Mucosa of stomach (tissue), 1 donor: ENCODE data around the gene SLC22A23.

Experiments
- H3K27me3 ChIP-seq: one replicate; pipeline ENCODE4 v1.7.0; 2013; ENCODE audit warnings: mild to moderate bottlenecking, low read length; ENCODE audit not compliant: control insufficient read depth, insufficient read depth
- H3K36me3 ChIP-seq: one replicate; pipeline ENCODE4 v1.7.0; 2013; ENCODE audit warnings: low read length; ENCODE audit not compliant: control insufficient read depth, insufficient read depth
- H3K4me1 ChIP-seq: one replicate; pipeline ENCODE4 v1.7.0; 2013; ENCODE audit warnings: mild to moderate bottlenecking, low read length; ENCODE audit not compliant: control insufficient read depth, insufficient read depth
- H3K4me3 ChIP-seq: one replicate; pipeline ENCODE4 v1.7.0; 2013; ENCODE audit warnings: low read length
- H3K9ac ChIP-seq: one replicate; pipeline ENCODE4 v1.7.0; 2013; ENCODE audit warnings: mild to moderate bottlenecking, low read length, moderate library complexity
- H3K9me3 ChIP-seq: one replicate; pipeline ENCODE4 v1.7.0; 2013; ENCODE audit warnings: mild to moderate bottlenecking, low read length, moderate library complexity; ENCODE audit not compliant: control insufficient read depth
- donor health status: Pancreatic carcinoma.

SLC22A23 gene

DNA sequence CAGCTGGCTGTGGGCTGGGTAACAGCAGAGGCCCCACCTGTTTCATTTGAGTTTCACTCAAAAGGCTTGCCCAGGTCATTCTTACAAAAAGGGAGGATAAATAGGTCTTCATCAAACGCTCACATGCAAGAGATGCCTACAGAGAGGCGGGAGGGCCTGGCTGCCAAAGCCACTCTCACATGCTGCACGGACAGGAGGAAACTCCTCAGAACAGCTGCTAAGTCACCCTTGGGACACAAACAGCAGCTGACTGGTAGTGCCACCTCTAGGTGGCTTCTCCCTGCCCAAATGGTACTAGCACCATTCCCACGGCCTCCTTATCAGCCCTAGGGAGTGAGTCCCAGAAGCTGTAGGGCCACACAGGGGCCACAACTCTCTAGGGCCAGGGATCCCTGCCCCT lies 23.8 kb downstream of the SLC22A23 start:
- Histone ChIP-seq H3K9me3 (no peaks in the 10 kb centered on the region), H3K4me1 (peaks cover 9% of the 10 kb centered on the region), H3K36me3 (no peaks in the 10 kb centered on the region), H3K9ac (no peak overlapping the region), H3K27me3 (no peaks in the 10 kb centered on the region), H3K4me3 (no peak overlapping the region)

DNA sequence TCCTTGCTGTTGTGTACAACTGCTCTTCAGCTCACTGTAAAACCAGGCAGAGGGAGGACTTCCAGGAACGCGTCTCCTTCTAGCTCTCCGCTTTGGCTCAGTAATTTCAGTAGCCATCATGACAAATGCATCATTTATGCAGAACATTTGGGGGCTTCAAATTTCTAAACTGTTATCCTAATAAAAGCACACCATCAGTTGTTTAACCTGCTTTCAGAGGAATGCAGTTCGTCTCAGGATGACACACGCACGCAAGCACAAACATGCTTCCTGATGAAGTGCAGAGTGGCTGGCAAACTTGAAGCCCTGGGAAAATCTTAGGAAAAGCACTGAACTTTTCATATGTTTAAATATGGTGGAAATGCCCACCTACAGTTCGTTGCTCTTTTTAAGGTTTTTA lies 24.4 kb downstream of the SLC22A23 start:
- Histone ChIP-seq H3K27me3 (no peaks in the 10 kb centered on the region), H3K36me3 (no peaks in the 10 kb centered on the region), H3K9ac (no peak overlapping the region), H3K9me3 (no peaks in the 10 kb centered on the region), H3K4me3 (no peak overlapping the region), H3K4me1 (peaks cover 10% of the 10 kb centered on the region)

DNA sequence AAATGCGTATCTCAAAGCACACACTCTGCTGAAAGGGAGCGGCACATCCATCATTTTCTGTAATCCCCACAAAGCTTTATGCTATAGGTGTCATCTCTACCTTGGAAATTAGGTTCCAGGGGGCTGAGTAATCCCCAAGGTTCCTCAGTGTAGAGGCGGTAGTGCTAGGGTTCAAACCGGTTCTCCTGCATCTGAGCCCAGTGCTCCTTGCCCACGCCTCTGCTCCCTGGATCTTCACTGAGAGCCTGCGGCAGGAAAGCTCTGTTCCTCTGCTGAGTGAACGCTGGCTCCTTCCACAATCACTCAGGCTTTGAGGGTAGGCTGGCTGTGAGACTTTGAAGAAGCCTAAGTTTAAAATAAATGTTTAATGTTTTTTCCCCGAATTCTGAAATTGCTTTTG lies 24.9 kb downstream of the SLC22A23 start:
- Histone ChIP-seq H3K4me1 (peaks cover 10% of the 10 kb centered on the region), H3K36me3 (no peaks in the 10 kb centered on the region), H3K9me3 (no peaks in the 10 kb centered on the region), H3K9ac (no peak overlapping the region), H3K4me3 (no peak overlapping the region), H3K27me3 (no peaks in the 10 kb centered on the region)

DNA sequence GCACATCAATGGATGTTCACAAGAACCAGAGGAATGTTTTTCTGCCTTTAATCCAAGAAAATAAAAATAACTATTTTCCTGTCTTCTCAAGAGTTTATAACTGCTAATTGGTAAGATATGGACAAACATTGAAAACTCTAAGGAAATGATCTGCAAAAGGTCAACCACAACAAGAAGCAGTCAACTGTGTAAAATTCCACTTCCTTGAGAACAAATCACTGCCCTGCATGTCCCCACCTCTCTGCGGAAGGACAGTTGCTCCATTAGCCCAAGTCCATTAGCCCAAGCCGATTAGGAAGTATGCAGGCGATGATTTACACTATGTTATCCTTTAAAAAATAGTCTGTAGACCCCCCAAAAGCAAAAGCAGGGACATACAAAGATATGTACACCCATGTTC lies 27.6 kb downstream of the SLC22A23 start:
- Histone ChIP-seq H3K9me3 (no peaks in the 10 kb centered on the region), H3K36me3 (no peaks in the 10 kb centered on the region), H3K4me1 (peaks cover 14% of the 10 kb centered on the region), H3K4me3 (no peak overlapping the region), H3K9ac (no peak overlapping the region), H3K27me3 (no peaks in the 10 kb centered on the region)

DNA sequence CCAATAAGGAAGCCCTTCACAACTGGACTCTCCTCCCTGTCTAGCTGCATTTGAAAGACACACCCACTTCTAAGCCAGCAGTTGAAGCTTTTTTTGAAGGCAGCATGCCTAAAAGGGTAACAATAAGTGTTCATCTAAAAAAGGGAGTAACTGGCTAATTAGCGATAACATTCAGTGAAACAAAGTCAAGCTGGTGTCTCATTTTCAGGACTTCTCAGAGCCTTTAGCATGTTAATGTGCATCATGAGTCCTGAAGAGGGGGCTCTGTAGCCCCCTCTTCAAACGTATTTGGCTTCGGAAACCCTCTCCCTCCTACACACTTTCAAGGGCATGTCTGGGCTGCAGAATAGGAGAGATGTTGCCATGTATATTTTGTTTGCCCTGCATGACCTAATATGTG lies 28.1 kb downstream of the SLC22A23 start:
- H3K4me3 ChIP-seq = no peak overlapping the region
- no peaks in the 10 kb centered on the region for H3K9me3 ChIP-seq
- peaks cover 15% of the 10 kb centered on the region for H3K4me1 ChIP-seq
- no peaks in the 10 kb centered on the region for H3K36me3 ChIP-seq
- no peak overlapping the region for H3K9ac ChIP-seq
- no peaks in the 10 kb centered on the region for H3K27me3 ChIP-seq

DNA sequence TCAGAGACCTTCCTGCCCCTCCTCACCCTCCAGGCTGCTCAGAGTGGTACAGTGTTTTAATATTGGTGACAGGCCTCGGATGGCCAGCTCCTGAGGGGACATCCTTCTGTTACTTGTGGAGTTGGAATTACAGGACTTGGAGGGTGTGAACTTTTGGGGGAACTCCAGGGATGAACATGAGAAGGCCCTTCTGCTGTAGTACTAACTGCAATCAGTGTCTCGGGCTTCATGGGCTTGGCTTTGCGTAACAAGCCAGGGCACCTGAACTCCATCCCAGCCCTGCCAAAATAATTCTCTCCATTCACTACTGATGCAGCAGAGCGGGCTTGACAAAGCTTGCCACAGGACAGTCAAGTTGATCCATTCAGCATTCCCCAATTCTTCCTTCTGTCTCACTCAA lies 28.6 kb downstream of the SLC22A23 start:
- Histone ChIP-seq H3K9ac (no peak overlapping the region), H3K4me3 (no peak overlapping the region), H3K36me3 (no peaks in the 10 kb centered on the region), H3K4me1 (peaks cover 18% of the 10 kb centered on the region), H3K27me3 (no peaks in the 10 kb centered on the region), H3K9me3 (no peaks in the 10 kb centered on the region)

DNA sequence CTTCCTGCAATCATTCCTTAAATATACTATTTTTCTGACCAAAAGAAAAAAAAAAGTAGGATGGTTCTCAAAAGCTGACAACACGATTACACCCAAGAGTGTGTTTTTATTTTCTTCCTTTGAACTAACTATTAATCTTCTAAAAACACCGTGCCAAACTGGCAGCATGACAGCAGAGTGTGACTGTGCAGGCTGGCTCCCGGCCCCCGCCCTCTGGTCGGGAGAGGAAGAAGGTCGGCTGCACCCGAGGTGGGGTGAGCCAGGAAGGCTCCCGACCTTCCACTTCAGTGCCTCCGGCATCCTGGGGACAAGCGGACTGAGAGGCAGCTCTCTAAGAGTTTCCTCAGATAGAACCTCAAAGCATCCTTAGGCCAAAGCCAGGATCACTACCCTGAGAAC lies 29.2 kb downstream of the SLC22A23 start:
- no peaks in the 10 kb centered on the region for H3K9me3 ChIP-seq
- H3K36me3 ChIP-seq = no peaks in the 10 kb centered on the region
- peaks cover 21% of the 10 kb centered on the region for H3K4me1 ChIP-seq
- H3K4me3 ChIP-seq = no peak overlapping the region
- H3K27me3 ChIP-seq = no peaks in the 10 kb centered on the region
- no peak overlapping the region for H3K9ac ChIP-seq

DNA sequence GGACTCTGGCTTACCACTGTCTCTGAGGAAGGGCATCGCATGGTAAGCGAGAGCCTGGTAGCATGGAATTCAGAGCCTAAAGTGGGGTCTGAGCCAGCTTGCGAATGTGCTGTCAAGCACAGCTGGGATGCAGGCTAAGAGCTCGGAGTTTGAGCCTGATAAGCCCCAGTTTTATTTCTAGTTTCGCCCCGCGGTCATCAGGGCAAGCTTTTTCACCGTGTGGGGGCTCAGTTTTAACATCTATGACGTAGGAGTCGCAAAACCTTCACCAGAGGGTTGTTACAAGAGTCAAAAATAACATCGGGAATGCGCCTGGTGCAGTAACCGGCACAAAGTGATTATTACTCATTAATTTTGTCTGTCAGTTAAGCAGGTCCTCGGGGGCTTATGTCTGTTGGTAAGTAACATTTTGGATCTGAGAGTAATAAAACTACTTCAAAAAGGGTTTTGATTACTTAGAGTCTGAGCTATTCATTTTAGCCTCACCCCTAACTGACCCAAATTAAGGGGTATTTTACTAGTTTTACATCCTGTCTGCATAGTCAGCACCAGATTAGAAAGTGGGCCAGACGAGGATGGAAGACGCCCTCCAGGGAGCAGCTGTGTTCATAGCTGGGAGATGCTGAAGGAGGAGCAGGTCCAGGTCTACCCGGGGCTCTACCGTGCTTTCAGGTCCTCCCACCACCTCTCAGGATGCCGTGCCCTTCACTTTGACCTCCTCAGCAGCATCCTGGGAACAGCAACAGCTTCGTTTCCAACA lies 29.7 kb downstream of the SLC22A23 start:
- Histone ChIP-seq H3K4me3 (no peak overlapping the region), H3K4me1 (peaks cover 25% of the 10 kb centered on the region), H3K27me3 (no peaks in the 10 kb centered on the region), H3K9me3 (no peaks in the 10 kb centered on the region), H3K36me3 (no peaks in the 10 kb centered on the region), H3K9ac (no peak overlapping the region)

DNA sequence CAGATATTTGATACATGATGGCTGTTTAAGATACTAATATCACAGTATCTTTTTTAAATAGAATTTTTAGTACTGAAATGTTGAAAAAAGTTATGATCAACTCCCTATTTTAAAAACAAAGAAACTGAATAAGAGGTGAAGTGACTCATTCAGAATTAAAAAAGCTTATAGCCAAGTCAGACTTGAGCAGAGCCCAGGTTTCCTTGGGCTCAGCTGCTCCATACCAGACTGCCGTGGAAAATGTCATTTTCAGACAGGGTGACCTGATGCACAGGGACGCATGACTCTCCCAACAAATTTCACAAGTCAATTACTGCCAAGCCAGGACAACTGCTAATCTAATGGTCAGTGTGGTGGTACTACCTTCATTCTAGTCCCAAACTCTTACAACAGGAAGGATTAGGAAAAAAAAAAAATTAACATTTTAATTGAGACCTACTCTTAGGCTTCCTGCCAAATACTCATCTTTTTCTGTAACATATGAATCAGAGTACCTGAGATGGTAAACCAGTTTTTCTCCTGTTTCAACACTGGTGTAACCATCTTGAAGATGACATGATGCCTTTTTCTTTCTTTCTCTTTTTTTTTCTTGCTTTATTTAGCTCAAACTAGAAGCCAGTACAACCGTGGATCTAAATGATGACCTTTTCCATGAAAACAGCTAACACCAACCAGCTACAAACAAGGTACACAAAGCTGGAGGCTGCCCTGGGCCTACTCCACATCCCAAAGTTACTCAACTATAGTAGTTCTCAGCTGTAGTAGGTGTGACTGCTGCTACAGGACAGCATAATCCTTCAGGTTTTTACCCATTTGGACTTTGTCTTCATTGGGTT lies 30.5 kb downstream of the SLC22A23 start:
- no peak overlapping the region for H3K9ac ChIP-seq
- no peaks in the 10 kb centered on the region for H3K27me3 ChIP-seq
- peaks cover 25% of the 10 kb centered on the region for H3K4me1 ChIP-seq

DNA sequence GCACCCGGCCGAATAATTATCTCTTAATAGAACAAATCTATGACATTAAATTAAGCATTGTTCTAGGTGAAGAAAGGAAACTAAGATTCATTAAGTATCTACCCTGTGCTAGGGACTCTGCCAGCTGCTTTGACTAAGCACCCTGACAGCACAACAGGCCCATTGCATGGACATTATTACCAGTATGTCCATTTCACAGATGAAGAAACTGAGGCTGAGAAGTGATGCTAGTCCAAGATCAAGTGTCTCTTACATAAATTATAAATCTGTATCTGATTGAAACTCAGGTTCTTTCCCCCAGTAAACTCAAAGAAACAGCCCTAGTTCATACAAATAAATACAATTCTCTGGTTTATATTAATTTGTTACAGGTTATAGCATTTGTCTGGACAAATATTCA lies 31.3 kb downstream of the SLC22A23 start:
- no peaks in the 10 kb centered on the region for H3K27me3 ChIP-seq
- no peaks in the 10 kb centered on the region for H3K36me3 ChIP-seq

More for the DNA sequence above, 30.5 kb downstream of the SLC22A23 start:
- no peak overlapping the region for H3K4me3 ChIP-seq
- H3K9me3 ChIP-seq = no peaks in the 10 kb centered on the region
- H3K36me3 ChIP-seq = no peaks in the 10 kb centered on the region

DNA sequence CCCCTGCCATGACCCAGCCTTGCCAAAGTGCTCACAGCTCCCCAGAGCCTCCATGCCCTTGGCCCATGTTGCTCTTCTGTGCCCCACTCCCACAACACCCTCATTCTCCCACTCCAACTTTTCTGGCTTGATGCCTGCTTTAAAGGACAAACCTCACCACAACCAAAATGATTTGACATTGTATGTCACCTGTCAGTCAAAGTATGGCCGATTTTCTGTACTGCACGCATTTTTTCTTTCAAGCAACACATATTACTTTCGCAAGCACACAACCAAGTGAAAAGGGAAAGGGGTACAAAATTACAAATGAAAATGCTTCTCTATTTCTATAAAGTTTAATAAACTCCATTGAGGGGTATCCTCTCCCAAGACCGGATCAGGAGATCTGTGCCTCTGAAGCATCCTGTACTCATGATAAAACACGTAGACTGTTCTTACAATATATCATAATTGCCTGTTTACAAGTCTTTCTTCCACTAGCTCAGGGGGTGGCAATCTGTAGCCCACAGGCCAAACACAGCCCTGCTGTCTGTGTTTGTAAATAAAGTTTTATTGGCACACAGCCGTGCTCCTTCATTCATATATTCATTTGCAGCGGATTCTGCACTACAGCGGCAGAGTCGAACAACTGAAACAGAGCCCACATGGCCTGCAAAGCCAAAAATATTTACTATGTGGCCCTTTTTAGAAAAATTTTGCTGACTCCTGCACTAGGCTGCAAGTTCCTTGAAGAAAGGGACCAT lies 32.5 kb downstream of the SLC22A23 start:
- Histone ChIP-seq H3K4me1 (peaks cover 29% of the 10 kb centered on the region), H3K9me3 (no peaks in the 10 kb centered on the region), H3K27me3 (no peaks in the 10 kb centered on the region), H3K9ac (no peak overlapping the region), H3K4me3 (no peak overlapping the region), H3K36me3 (no peaks in the 10 kb centered on the region)

More for the DNA sequence above, 31.3 kb downstream of the SLC22A23 start:
- Histone ChIP-seq H3K9me3 (no peaks in the 10 kb centered on the region), H3K9ac (no peak overlapping the region), H3K4me3 (no peak overlapping the region), H3K4me1 (peaks cover 25% of the 10 kb centered on the region)
